Spleen (tissue), 7 donors: Measurements from ENCODE around the gene TCOF1.

Experiments
- POLR2A ChIP-seq, 3 donors: fragments of 450-650 bp; IDR thresholded peaks; one replicate each; pipeline ENCODE4 v1.5.1; 2017; ENCODE audit warnings: antibody characterized with exemption in 3 of 3, mild to moderate bottlenecking in 1 of 3
- POLR2AphosphoS5 ChIP-seq, 3 donors: sonication (generic); formaldehyde crosslinking; IDR thresholded peaks; one replicate each; pipeline ENCODE4 v1.5.1; 2017; ENCODE audit warnings: antibody characterized with exemption in 3 of 3
- TF ChIP-seq, protein P1 (sequence below), 11 experiments: fragments of 200-600 bp in 7 of 11; fragments of 450-650 bp in 4 of 11; sonication (generic) in 4 of 11; IDR thresholded peaks in 8 of 11; conservative IDR thresholded peaks in 3 of 11; 1 replicate in 7 of 11; 2 replicates in 4 of 11; pipeline versions ENCODE4 v1.4.0 to v1.8.0; 2016 to 2021; ENCODE audit warnings: antibody characterized with exemption in 11 of 11, inconsistent platforms in 4 of 11, mild to moderate bottlenecking in 1 of 11
- donor health status: DM: no; HTN: no; CAD: no; lungs with moderate emphysema.
- donor health status: DM: no; HTN: no; CAD: no.
- donor health status: DM: no; HTN: no; CAD: no.

DNA sequence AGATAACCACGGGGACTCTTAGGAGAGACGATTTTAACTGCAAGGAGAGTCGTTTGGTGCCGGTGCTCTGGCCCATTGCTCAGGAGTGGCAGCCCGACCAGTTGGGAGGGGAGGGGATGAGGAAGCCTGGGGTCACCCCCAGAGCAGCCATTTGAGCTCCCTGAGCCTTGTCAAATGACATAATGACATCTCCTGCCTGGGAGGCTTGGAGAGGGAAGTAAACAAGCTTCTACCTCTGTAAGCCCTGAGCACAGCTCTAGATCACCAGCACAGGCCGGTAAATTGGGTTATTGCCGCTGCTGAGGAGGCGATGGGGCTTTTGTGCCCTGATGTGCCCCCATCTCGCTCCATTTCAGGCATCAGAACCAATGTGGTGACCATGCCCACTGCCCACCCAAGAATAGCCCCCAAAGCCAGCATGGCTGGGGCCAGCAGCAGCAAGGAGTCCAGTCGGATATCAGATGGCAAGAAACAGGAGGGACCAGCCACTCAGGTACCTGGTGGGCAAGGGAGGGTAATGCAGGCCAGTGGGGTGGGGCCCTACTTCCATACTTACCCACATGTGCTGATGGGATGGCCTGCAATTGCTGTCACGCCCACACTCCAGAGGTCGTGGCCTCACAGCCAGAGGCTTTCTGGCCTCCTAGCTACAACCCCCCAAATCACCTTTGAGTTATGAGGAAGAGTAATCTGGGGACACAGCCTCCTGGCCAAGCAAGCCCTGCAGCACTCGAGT lies 32.2 kb downstream of the TCOF1 start:
- TF ChIP-seq POLR2AphosphoS5 (IDR thresholded peaks at IDR 0.05) = peak in 1 of 3 donors; percentile 52
- TF ChIP-seq, protein P1, sequence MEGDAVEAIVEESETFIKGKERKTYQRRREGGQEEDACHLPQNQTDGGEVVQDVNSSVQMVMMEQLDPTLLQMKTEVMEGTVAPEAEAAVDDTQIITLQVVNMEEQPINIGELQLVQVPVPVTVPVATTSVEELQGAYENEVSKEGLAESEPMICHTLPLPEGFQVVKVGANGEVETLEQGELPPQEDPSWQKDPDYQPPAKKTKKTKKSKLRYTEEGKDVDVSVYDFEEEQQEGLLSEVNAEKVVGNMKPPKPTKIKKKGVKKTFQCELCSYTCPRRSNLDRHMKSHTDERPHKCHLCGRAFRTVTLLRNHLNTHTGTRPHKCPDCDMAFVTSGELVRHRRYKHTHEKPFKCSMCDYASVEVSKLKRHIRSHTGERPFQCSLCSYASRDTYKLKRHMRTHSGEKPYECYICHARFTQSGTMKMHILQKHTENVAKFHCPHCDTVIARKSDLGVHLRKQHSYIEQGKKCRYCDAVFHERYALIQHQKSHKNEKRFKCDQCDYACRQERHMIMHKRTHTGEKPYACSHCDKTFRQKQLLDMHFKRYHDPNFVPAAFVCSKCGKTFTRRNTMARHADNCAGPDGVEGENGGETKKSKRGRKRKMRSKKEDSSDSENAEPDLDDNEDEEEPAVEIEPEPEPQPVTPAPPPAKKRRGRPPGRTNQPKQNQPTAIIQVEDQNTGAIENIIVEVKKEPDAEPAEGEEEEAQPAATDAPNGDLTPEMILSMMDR (IDR thresholded peaks at IDR 0.05 in 8 of 11, conservative IDR thresholded peaks at IDR 0.05 in 3 of 11) = no peak
- no peak for TF ChIP-seq POLR2A (IDR thresholded peaks at IDR 0.05)
